Posterior cingulate gyrus (tissue), 11 donors: ENCODE data around the gene USE1.

Source experiments
- DNase-seq, 10 donors: peaks; one replicate each; pipeline versions ENCODE4 v3.0.0 to v3.0.0-alpha.2; 2020 to 2021; ENCODE audit warnings: mixed read lengths in 3 of 10
- intact Hi-C: fragments of 100-400 bp; cut with DNase I; formaldehyde crosslinking; loops from one replicate; pipeline ENCODE4 v1.15.1; 2023

Gene USE1

DNA sequence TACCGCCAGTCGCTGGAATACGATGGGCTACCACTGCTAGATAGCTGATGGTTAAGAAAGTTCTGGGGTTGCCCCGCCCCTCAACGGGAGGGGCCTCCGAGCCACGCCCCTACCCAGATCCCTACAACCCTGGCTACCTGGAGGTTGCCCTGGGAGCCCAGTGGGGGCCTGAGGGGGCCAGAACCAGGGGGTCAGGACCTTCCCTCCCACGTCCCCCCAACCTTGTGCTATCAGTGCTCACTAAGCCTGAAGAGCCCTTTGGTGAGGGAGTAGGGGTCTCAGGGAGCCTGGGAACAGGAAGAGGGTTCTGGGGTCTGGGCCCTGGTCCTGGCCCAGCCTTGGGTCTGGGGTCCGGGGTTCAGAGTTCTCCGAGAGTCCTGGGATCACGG is 19.7 kb downstream of the USE1 start:
- intact Hi-C loops: loop anchor here (1.0 kb wide), 1 partner anchor 168 kb away; no protein-coding TSS in a partner anchor
- DNase-seq: peak in 4 of 10 donors; percentile 32 to 93 (median 69)

DNA sequence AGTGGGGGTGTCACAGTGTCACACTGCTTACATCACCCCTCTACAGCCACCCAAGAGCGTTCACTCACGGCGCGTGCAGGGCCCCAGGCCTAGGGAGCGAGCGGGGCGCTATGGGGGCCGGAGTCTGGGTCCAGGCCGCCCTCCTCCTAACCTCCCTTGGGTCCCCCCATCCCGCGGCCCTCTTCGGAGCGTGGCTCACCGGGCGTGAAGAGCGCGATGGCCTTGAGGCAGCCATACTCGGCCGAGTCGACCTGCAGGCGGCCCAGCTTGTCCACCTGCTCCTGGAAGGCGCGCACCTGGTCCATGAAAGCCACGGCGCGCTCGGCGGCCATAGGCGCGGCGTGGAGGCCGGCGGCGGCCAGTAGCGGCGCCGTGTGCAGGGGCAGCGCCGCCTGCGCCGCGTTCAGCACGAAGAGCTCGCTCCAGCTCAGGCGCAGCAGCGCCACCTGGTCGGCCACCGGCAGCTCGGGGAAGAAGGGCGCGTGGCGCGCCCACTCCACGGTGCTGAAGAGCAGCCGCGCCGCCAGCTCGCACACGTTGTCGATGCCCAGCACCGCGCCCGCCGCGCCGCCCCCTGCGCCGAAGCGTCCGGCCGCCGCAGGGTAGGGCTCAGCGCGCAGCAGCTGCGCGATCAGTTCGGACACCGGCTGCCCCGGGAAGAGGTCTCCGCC is 20.3 kb downstream of the USE1 start:
- DNase-seq: peak; percentile 55 to 97 (median 80)
- intact Hi-C loops: loop anchor here (1.0 kb wide), 1 partner anchor 168 kb away; no protein-coding TSS in a partner anchor

DNA sequence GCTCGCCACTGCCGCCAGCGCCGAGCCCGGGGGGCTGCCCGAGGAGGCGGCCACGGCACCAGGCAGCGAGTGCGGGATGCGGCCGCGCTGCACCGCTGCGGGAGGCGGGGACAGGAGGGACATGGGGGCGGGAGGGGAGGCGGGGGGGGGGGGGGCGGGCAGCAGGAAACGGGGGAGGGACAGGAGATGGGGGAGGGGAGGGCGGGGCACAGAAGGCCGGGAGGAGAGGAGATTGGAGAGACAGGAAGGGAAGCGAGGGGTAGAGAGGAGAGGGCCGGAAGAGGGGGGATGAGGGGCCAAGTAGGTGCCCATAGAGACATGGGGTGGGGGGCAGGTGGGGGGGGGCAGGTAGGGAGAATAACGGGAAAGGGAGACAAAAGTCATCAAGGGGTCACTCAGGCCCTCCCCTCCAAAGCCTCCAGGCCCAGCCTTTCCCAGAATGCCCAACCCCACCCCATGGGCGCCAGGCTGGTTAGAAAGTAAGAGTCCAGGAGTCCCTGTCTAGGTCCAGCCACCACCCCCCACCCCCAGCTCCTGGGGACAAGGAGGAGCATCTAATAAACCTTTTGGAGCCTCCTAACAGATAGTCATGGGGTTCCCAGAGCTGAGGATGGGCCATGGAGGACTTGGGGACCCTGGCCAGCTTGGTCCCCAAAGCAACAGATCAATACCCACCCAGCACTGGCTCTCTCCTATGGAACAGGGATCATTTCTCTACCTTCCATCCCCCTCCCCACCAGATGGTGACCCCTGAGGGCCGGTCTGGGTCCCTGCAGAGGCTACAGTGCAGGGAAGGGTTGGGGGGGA is 21.0 kb downstream of the USE1 start:
- intact Hi-C loops: loop anchor here (1.0 kb wide), 1 partner anchor 169 kb away; no protein-coding TSS in a partner anchor
- DNase-seq: no peak

DNA sequence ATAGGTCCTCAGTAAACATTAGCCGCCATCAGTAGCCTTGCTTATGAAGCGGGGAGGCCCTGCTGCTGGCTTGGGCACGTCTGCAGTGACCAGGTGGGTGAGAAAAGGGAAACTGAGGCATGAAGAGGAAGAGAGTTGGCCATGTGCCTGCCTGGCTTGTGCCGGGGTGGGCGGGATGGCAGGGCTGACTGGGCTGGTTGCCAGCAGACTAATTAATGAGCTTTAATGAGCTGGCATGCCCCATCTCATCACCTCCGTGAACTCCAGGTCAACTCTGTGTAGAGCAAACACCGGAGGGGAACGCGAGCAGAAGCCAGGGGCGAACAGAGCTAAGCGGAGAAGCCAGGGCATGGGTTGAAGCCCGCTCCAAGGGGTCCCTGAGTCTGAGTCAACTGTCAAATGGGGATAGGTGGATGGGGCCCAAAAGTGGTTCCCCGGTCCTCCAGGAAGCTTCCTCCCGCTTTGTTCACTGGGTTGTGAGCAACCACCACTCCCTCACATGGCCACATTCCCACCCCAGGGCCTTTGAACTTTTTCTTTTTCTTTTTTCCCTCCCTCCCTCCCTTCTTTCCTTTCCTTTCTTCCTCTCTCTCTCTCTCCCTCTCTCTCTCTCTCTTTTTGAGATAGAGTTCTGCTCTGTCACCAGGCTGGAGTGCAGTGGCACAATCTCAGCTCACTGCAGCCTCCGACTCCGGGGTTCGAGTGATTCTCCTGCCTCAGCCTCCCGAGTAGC is 21.8 kb downstream of the USE1 start:
- no peak for DNase-seq
- intact Hi-C loops: no loop called here

DNA sequence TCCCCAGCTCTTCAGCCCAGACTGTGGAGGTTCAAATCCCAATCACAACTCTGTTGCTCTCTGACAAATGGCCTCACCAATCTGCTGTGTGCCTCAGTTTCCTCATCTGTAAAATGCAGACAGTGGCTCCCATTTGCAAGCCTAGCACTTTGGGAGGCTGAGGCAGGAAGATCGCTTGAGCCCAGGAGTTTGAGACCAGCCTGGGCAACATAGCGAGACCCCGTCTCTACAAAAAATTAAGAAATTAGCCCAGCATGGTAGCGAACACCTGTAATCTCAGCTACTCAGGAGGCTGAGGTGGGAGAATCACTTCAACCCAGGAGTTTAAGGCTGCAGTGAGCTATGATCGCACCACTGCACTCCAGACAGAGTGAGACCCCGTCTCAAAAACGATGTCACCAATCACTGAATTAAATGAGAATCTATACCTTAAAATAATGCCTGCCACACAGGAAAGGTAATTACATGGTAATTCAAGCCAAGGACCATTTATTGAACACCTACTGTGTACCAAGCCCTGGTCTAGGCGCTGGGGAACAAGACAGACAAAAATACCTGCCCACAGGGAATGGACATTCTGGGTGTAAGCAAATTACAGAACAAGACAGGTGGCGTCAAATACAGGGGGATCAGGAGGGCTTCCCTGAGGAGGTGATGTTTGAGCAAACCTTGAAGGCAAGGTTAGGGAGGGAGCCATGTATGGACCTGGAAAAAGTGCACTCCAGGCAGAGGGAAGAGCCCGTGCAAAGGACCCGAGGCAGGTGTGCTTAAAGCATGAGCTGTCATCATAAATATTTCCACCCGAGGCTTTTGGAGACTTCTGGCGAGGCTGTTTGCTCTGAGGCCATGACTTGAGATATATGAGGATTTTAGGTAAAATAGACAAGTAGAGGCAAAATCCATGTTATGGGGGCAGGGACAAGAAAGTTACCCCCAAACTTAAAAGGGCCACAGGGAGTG is 22.9 kb downstream of the USE1 start:
- intact Hi-C loops: no loop called here

DNA sequence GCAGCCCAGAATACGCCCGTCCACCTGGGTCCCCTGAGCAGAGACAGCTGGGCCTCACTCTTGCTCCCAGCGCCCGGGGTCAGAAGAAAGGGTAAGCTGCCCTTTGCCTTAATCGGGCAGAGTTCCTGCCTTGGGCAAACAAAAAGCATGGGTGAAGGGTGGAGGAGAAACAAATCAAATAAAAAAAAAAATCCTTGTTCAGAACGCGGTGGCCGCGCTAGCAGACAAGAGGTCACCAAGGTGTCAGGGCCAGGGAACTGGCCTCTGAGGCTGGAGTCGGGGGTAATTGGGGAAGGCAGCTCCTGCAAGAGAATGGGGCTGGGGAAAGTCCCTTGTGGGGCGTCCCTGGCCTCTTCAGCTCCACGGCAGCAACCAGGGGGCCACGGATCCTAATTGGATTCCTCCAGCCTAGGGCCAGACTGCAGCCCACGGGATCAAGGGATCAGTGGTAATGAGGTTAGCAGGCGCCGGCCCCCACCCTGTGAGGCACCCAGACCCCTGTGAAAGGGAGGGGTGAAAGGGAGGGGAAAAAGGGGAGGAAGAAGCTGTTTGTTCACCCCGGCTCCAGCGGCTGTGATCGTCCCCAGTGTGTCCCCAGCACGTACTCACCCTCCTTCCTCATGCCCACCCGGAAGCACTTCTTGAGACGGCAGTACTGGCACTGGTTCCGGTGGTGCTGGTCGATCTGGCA is 25.1 kb downstream of the USE1 start:
- intact Hi-C loops: no loop called here

More for the DNA sequence above, 22.9 kb downstream of the USE1 start:
- no peak for DNase-seq

DNA sequence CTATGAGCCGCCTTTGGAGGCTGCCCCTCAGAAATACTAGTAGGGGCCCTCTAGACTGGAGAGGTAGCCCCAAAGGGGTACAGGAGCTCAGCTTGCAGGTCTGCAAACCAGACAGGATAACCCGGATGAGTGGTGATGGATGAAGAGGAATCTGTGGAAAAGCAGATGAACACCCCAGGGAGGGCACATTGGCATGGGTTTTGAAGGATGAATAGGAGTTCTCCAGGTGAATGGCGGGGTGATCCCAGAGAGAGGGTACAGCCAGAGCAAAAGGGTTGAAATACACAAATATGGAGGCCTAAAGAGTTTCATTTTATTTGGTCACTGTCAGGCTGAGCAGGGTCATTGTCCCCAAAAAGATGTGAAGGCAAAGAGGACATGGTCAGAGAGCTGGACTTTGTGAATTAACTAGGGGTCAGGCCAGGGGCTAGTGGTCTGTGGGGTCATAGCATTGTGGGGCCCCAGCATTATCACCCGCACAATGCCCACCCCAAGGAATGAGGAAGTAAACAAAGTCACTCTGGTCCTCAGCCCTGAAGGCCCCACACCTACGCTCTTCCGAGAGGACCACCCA is 25.8 kb downstream of the USE1 start:
- intact Hi-C loops: no loop called here
- no peak for DNase-seq

More for the DNA sequence above, 25.1 kb downstream of the USE1 start:
- no peak for DNase-seq

DNA sequence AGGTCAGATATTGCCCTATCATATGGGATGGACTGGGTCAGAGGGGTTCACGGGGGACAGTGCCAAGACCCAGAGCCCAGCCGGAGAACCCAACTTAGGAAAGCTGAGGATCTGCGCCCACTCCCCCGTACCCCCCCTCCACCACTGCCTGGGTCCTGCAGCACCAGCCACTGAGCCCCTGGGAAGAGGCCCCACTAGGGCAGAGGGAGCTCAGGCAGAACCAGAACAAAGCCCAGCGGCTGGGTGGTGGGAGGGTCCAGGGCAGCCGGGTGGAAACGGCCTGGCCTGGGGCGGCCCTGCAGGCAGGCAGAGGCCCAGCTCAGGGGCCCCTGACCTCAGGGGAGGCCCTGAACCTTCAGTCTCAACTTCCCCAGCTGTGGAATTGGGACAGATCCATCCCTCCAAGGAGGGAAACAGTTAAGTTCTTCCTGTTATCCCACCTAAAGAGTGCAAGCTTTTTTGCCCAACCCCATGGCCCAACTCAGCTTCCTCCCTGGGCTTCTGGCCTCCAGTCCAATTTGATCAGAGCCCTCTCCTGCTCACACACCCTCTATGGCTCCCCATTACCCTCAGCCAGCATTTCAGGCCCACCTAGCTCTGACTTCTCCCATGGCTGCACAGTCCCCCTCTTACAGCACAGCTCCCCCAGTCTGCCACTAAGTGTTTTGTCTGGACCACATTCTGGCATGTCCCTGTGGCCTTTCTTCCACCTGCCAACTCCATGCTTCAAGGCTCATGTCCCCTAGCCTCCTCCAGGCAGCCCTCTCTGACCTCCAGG is 27.5 kb downstream of the USE1 start:
- intact Hi-C loops: no loop called here
- DNase-seq: no peak

DNA sequence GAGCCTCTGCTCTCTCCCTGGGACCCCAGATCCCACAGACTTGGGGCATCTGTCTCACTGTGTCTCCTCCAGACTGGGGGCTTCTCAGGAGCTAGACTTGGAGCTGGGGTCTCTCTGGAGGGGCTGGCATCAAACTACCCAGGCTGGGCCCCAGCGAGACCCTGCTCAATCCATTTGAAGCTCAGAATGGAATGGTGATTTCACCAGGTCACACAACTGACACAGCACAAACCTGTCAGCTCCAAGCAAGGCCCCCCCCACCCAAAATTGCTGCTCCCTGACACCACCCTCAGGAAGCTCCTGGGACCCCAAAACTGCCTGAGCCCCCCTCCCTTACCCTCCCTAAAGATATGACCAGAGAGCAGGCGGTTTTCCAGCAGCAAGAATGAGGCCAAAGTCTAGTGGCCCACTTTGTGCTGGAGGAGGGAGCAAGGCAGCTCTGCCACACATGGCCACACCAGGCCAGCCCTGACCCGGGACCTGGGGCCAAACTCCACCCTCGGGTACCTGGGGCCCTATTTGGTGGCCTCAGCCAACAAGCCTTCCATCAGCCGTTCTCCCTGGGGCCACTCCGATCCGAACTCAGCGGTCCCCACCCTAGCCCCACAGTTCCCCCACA is 28.2 kb downstream of the USE1 start:
- intact Hi-C loops: no loop called here
- DNase-seq: no peak

DNA sequence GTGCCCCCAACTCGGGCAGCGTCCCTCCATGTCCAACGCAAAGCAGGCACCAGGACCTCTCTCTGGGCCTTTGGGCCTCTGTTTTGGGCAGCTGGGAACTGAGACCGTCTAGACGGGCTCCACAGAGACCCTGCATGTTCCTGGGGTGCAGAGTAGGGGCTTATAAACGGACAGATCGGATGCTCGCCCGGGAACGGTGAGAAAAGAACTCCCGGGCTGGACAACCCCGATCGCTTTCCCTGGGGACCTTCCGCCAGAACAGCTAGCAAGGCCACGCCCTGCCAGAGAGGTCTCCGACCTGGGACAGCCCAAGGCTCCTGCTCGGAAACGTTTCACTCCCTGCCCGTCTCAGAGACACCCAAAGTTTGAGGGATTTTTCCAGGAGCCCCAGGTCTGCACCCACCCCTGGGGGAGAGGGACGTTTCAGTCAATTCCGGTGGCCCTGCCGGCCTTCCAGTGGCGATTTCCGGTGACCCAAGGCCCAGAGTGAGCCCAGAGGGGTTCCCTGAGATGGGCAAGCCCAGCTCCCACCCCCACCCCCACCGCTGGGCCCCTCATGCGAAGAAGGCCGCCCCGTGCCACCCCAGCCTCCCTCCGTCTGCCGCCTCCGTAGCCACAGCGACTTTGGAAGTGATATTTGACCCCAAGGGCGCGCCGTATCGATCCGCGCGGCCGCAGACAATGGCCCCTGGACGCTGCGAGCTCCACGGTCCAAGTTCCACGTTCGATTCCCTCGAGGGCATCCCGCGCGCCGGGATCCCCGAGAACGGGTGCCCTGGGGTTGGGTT is 28.9 kb downstream of the USE1 start:
- intact Hi-C loops: no loop called here

DNA sequence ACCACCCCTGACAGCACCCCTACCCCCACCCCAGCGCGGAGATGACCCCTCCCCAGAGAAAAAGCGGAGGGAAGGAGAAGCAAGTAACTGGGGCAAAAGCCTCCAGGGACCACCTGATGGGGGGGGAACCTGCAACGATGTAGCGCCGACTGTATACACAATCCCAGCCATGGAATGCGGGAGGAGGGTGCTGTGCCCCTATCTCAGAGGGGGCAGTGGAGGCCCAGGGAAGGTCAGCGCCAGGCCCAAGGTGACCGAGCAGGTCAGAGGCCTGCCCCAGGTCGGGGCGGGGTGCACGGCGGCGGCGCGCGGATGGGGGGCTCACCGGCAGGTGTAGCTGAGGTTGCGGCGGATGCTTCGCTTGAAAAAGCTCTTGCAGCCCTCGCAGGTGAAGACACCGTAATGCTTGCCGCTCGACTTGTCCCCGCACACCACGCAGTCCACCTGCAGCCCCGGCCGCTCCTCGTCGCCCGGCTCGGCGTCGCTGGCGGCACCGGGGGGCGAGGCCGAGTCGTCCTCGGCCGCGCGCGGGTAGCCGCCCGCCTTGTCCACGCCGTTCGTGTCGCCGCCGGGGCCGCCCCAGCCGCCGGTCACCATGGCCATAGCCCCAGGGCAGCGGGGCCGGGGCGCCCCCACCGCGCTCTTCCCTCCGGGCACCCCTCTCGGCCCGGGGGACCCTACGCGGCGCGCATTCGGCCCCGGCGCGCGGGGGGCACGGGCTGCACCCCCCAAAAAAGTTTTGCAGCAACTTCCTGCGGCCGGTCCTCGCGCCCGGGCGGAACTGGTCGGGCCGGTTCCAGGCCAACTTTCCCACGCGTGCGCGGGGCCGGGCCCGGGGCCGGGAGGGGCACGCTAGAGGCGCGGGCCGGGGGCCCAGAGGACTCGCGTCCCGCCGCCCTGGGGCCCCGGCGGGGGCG is 29.7 kb downstream of the USE1 start:
- intact Hi-C loops: no loop called here
- peak in 2 of 10 donors; percentile 40 to 90 for DNase-seq

More for the DNA sequence above, 28.9 kb downstream of the USE1 start:
- DNase-seq: no peak

DNA sequence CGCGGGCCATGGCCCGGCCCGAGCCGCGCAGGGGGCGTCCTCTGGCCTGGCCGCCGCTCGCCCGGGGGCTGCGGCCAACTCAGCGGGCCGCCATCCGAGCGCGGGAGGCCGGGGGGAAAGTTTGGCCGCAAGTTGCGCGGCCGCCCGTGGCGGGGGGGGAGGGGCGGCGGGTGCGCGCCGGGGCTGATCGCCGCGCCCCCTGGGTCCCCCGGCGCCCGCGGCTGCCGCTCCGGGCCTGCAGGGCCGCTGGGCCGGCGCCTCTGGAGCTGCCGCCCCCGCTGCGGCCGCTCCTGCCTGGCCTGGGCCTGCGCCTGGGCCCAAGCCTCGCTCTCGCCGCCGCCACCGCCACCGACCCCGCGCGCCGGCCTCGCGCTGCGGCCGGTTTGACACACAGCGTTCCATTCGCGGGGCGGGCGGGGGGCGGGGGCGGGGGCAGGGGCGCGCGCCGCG is 30.4 kb downstream of the USE1 start, which contains the start of gene NR2F6:
Gene NR2F6 (minus strand): TSS at position 385 of the 450 bp plus-strand sequence. CDS start 699 bp downstream, outside the sequence.
- intact Hi-C loops: no loop called here

DNA sequence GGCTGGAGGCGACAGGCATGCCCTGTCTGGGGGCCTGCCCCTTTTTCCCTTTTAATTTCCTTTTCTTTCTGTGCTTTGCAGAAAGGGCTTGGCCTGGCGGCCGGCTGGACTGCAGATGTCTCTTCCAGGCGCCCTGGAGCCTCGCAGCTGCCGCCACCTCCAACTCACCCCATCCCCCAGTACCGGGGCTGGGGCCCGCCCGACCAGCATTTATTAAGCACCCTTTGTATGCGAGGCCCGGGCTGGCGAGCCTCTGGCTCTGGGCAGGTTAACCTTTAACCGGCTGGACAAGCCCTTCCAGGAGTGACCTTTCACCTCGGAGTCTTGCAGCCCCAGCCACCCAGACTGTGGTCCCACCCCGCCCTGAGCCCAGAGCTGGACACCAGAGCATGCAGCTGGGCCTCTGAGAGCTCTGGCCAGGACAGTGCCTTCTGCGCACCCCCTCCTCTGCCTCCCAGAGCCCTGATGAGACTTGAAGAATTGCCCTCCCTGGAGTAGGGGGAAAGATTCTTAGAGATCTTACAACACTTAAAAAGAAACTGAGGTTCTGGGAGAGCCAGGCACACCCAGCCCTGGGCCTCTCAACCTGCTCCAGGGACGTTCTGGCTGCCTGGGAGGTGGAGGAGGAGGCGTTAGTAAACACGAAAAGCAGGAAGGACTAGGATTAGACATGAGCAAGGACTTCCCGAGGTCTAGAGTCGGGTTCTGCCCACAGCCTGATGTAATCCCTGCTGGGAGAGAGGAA is 31.7 kb downstream of the USE1 start:
- intact Hi-C loops: no loop called here
- peak in 1 of 10 donors; percentile 87 for DNase-seq

More for the DNA sequence above, 30.4 kb downstream of the USE1 start, which contains the start of gene NR2F6:
- no peak for DNase-seq

DNA sequence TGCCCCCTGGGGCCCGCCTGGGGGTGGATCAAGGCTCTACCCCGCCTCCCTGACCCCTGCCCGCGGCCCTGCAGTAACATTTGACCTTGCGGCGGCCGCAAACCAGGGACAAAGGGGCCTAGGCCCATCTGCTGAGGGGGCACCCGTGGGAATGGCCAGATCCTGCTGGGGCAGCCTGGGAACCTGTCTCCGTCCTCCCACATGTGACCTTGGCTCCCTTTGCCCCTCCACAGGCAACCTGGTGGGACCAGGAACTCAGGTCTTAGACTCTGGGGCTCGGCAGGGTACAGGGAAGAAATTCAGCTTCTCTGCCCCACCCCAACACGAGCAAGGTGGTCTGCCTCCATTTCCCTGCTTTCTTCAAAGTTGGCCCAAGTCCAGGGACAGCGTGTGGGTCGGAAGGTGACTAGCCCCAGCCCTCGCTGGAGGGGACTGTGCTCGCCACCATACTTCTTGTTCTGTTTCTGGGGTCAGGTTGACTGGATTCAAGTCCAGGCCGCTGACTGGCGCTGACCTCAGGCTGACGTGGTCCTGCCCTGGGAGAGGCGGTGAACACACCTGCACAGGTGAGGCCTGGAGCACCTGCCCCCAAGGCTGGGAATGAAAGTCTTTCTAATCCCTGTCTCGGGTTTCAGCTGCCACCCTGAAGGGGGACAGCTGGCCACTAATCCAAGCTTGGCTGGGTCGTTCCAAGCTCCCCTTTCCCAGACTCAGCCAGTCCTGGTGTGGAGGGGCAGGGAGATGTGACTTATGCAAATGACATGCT is 33.0 kb downstream of the USE1 start:
- DNase-seq: no peak
- intact Hi-C loops: no loop called here
